Esophagus (tissue), 2 donors: ENCODE results near the gene SPATC1L. TPM values are rescaled to one million over a fixed set of nuclear protein-coding genes. Genes with fewer than 3 reads are reported as not detected.

Source experiments
- H3K27ac ChIP-seq, 2 donors: one replicate each; pipeline ENCODE4 v1.5.1; 2013; ENCODE audit warnings: low read depth in 2 of 2, mild to moderate bottlenecking in 2 of 2, inconsistent platforms in 1 of 2, low read length in 1 of 2, moderate library complexity in 1 of 2
- H3K27me3 ChIP-seq, 2 donors: one replicate each; pipeline ENCODE4 v1.6.1; 2013; ENCODE audit warnings: low read length in 2 of 2, control low read depth in 1 of 2, mild to moderate bottlenecking in 1 of 2; ENCODE audit not compliant: insufficient read depth in 2 of 2, control insufficient read depth in 1 of 2
- H3K36me3 ChIP-seq, 2 donors: one replicate each; pipeline ENCODE4 v1.6.1; 2013; ENCODE audit warnings: low read length in 1 of 2; ENCODE audit not compliant: control insufficient read depth in 2 of 2, insufficient read depth in 2 of 2
- H3K4me1 ChIP-seq, 2 donors: one replicate each; pipeline ENCODE4 v1.6.1; 2013; ENCODE audit warnings: low read length in 1 of 2; ENCODE audit not compliant: control insufficient read depth in 2 of 2, insufficient read depth in 2 of 2
- H3K4me3 ChIP-seq, 2 donors: one replicate each; pipeline ENCODE4 v1.5.1; 2013; ENCODE audit warnings: low read length in 2 of 2, mild to moderate bottlenecking in 2 of 2, low read depth in 1 of 2, moderate library complexity in 1 of 2
- H3K9me3 ChIP-seq, 2 donors: one replicate each; pipeline ENCODE4 v1.6.1; 2013; ENCODE audit warnings: mild to moderate bottlenecking in 2 of 2, low read depth in 1 of 2, low read length in 1 of 2, moderate library complexity in 1 of 2; ENCODE audit not compliant: control insufficient read depth in 2 of 2, insufficient read depth in 1 of 2
- WGBS, 2 donors: extraction: QIAGEN DNeasy Blood & Tissue Kit; methylation state at CpG; one replicate each; pipeline ENCODE4 v1.1.7; 2013; 5-methylcytosine and 5-hydroxymethylcytosine counted together
- polyA plus RNA-seq, 2 donors: library from polyadenylated mRNA; stranded (reverse); fragments of 200-250 nt; gene quantifications; one replicate each; pipeline ENCODE4 v1.2.3, GENCODE V29; 2013
- donor health status: healthy with polysubstance abuse.
- donor health status: Bipolar disorder and iron deficiency.

The SPATC1L gene
- polyA plus RNA-seq, 2 donors: 5.2 to 9.3 TPM

GRCh38 chr21:46157396-46157986 lies 26.8 kb downstream of the SPATC1L start:
- H3K4me3 ChIP-seq: no peak overlapping the region
- 84 to 93% methylated on average over 12 of the region's 12 CpGs for WGBS, 2 donors
- no peak overlapping the region for H3K27ac ChIP-seq
- H3K27me3 ChIP-seq: no peaks in the 10 kb centered on the region
- no peaks in the 10 kb centered on the region for H3K9me3 ChIP-seq
- H3K36me3 ChIP-seq: no peaks in the 10 kb centered on the region
- peaks cover 0 to 6% of the 10 kb centered on the region in 2 donors for H3K4me1 ChIP-seq

- Histone ChIP-seq H3K27ac (no peak overlapping the region), H3K36me3 (no peaks in the 10 kb centered on the region), H3K4me3 (no peak overlapping the region), H3K27me3 (no peaks in the 10 kb centered on the region), H3K4me1 (peaks cover 0 to 4% of the 10 kb centered on the region in 2 donors), H3K9me3 (no peaks in the 10 kb centered on the region)
- WGBS, 2 donors: 81 to 86% methylated on average over 10 of the region's 10 CpGs
These were observed 27.6 kb downstream of the SPATC1L start for GRCh38 chr21:46156678-46157077.

- Histone ChIP-seq H3K36me3 (no peaks in the 10 kb centered on the region), H3K9me3 (no peaks in the 10 kb centered on the region), H3K4me3 (no peak overlapping the region), H3K4me1 (peaks cover 0 to 4% of the 10 kb centered on the region in 2 donors), H3K27me3 (no peaks in the 10 kb centered on the region), H3K27ac (no peak overlapping the region)
- 87 to 89% methylated on average over 7 of the region's 7 CpGs for WGBS, 2 donors
These were observed 27.9 kb downstream of the SPATC1L start for GRCh38 chr21:46156378-46156645.

- Histone ChIP-seq H3K36me3 (no peaks in the 10 kb centered on the region), H3K4me1 (peaks cover 0 to 4% of the 10 kb centered on the region in 2 donors), H3K4me3 (no peak within 1 kb of the TSS), H3K27me3 (no peaks in the 10 kb centered on the region), H3K9me3 (no peaks in the 10 kb centered on the region), H3K27ac (no peak within 1 kb of the TSS)
- WGBS, 2 donors: 81 to 82% methylated on average over 34 of the region's 34 CpGs
These were observed 28.5 kb downstream of the SPATC1L start, which contains the start of gene FTCD for GRCh38 chr21:46155514-46156377. Gene FTCD (minus strand): TSS chr21:46155579. CDS start chr21:46155523, 56 bp downstream.

- H3K36me3 ChIP-seq: no peaks in the 10 kb centered on the region
- H3K4me1 ChIP-seq: peaks cover 0 to 4% of the 10 kb centered on the region in 2 donors
- no peaks in the 10 kb centered on the region for H3K27me3 ChIP-seq
- 85 to 87% methylated on average over 16 of the region's 16 CpGs for WGBS, 2 donors
- H3K27ac ChIP-seq: no peak overlapping the region
- no peak overlapping the region for H3K4me3 ChIP-seq
- no peaks in the 10 kb centered on the region for H3K9me3 ChIP-seq
These were observed 29.2 kb downstream of the SPATC1L start for GRCh38 chr21:46154955-46155513.

GRCh38 chr21:46154155-46154954 lies 29.9 kb downstream of the SPATC1L start:
- 89 to 91% methylated on average over 39 of the region's 39 CpGs for WGBS, 2 donors
- no peaks in the 10 kb centered on the region for H3K9me3 ChIP-seq
- H3K4me1 ChIP-seq: peaks cover 0 to 4% of the 10 kb centered on the region in 2 donors
- no peaks in the 10 kb centered on the region for H3K36me3 ChIP-seq
- H3K27me3 ChIP-seq: no peaks in the 10 kb centered on the region
- no peak overlapping the region for H3K4me3 ChIP-seq
- H3K27ac ChIP-seq: no peak overlapping the region

- Histone ChIP-seq H3K4me3 (no peak overlapping the region), H3K4me1 (peaks cover 0 to 4% of the 10 kb centered on the region in 2 donors), H3K27ac (no peak overlapping the region), H3K36me3 (no peaks in the 10 kb centered on the region), H3K9me3 (no peaks in the 10 kb centered on the region), H3K27me3 (no peaks in the 10 kb centered on the region)
- WGBS, 2 donors: 29 to 36% methylated on average over 26 to 33 of the region's 33 CpGs
These were observed 30.8 kb downstream of the SPATC1L start for GRCh38 chr21:46153247-46154154.

- no peaks in the 10 kb centered on the region for H3K9me3 ChIP-seq
- no peaks in the 10 kb centered on the region for H3K36me3 ChIP-seq
- WGBS, 2 donors: 23 to 26% methylated on average over 11 to 18 of the region's 18 CpGs
- H3K27me3 ChIP-seq: no peaks in the 10 kb centered on the region
- H3K4me3 ChIP-seq: no peak overlapping the region
- H3K27ac ChIP-seq: no peak overlapping the region
- H3K4me1 ChIP-seq: peaks cover 0 to 4% of the 10 kb centered on the region in 2 donors
These were observed 31.4 kb downstream of the SPATC1L start for GRCh38 chr21:46152927-46153246.
